OCI-LY7 (cell line): ENCODE results near the gene TPM1. TPM values are rescaled to one million over a fixed set of nuclear protein-coding genes. Genes with fewer than 3 reads are reported as not detected.

Source experiments
- BruUV-seq: library from RNA; stranded (reverse); fragments of 400-500 nt; replicated peaks from 2 replicates; lab custom pipeline; 2021; lab: Mats Ljungman, UMichigan
- CTCF ChIA-PET: fragments of 300-600 bp; sonication (Branson Sonifier 250); formaldehyde crosslinking; loops from one replicate; lab custom pipeline; 2022; ENCODE audit warnings: antibody characterized with exemption; ENCODE audit not compliant: unreplicated experiment; lab: Charles Lee
- POLR2A ChIA-PET: fragments of 300-600 bp; sonication (Branson Sonifier 250); formaldehyde crosslinking; loops from one replicate; lab custom pipeline; 2022; ENCODE audit warnings: antibody characterized with exemption; lab: Charles Lee
- DNase-seq: peaks from one replicate; pipeline ENCODE4 v3.0.0-alpha.2; 2015; ENCODE audit warnings: low spot score
- H2AFZ ChIP-seq: fragments of 200-600 bp; sonication (generic), shearing (Covaris generic); 2 replicates; pipeline ENCODE4 v1.6.1; 2014; ENCODE audit warnings: mild to moderate bottlenecking, antibody characterized with exemption, low read length, moderate library complexity
- H3K27ac ChIP-seq: fragments of 200-600 bp; sonication (generic); 2 replicates; pipeline ENCODE4 v1.5.1; 2014; ENCODE audit warnings: mixed run types, low read depth, mild to moderate bottlenecking, moderate library complexity, low read length, inconsistent platforms; ENCODE audit not compliant: poor library complexity, severe bottlenecking
- H3K36me3 ChIP-seq: fragments of 200-600 bp; sonication (generic); 2 replicates; pipeline ENCODE4 v1.6.1; 2014; ENCODE audit warnings: mild to moderate bottlenecking, antibody characterized with exemption, low read length, moderate library complexity, mixed read lengths; ENCODE audit not compliant: insufficient read depth
- H3K4me1 ChIP-seq: fragments of 200-600 bp; sonication (generic); 2 replicates; pipeline ENCODE4 v1.5.1; 2014; ENCODE audit warnings: mild to moderate bottlenecking, low read length; ENCODE audit not compliant: insufficient read depth, poor library complexity, severe bottlenecking
- H3K4me2 ChIP-seq: fragments of 200-600 bp; sonication (generic); 2 replicates; pipeline ENCODE4 v1.6.1; 2014; ENCODE audit warnings: mild to moderate bottlenecking, low read length
- H3K4me3 ChIP-seq: fragments of 200-600 bp; sonication (generic); 2 replicates; pipeline ENCODE4 v1.5.1; 2014; ENCODE audit warnings: mild to moderate bottlenecking, low read depth, low read length; ENCODE audit not compliant: poor library complexity, severe bottlenecking
- H3K79me2 ChIP-seq: fragments of 200-600 bp; sonication (generic); 2 replicates; pipeline ENCODE4 v1.6.1; 2016; ENCODE audit warnings: low read depth, mild to moderate bottlenecking, low read length, moderate library complexity, mixed read lengths; ENCODE audit not compliant: insufficient read depth
- H3K9me2 ChIP-seq: fragments of 200-600 bp; sonication (generic); 2 replicates; pipeline ENCODE4 v1.6.1; 2016; ENCODE audit warnings: mild to moderate bottlenecking, low read length, mixed read lengths; ENCODE audit not compliant: insufficient read depth
- H3K9me3 ChIP-seq: fragments of 200-600 bp; sonication (generic); 2 replicates; pipeline ENCODE4 v1.6.1; 2014; ENCODE audit warnings: mild to moderate bottlenecking, mixed run types, low read length, mixed read lengths
- H4K20me1 ChIP-seq: fragments of 200-600 bp; sonication (generic); 2 replicates; pipeline ENCODE4 v1.6.1; 2014; ENCODE audit warnings: mild to moderate bottlenecking, antibody characterized with exemption, low read length, moderate library complexity, mixed read lengths; ENCODE audit not compliant: insufficient read depth
- EZH2phosphoT487 ChIP-seq: fragments of 200-600 bp; sonication (generic); IDR thresholded peaks from 2 replicates; pipeline ENCODE4 v1.6.1; 2018; ENCODE audit warnings: low read depth, borderline replicate concordance, mild to moderate bottlenecking, mixed run types, antibody characterized with exemption, low read length, moderate library complexity, mixed read lengths
- intact Hi-C: fragments of 100-400 bp; cut with micrococcal nuclease; formaldehyde crosslinking; loops from one replicate; pipeline ENCODE4 v1.10.0; 2022; ENCODE audit not compliant: unreplicated experiment
- total RNA-seq, 2 experiments: library from RNA; depleted of rRNA in 1 of 2; stranded (reverse); fragments of >200 nt in 1 of 2; shearing (Covaris generic) in 1 of 2; gene quantifications; 2 replicates each; pipeline ENCODE4 v1.2.3, GENCODE V29; 2014 to 2022
- TF ChIP-seq, protein P1 (sequence below): fragments of 200-600 bp; sonication (generic); conservative IDR thresholded peaks from 2 replicates; pipeline ENCODE4 v1.5.1; 2014; ENCODE audit warnings: mild to moderate bottlenecking, antibody characterized with exemption, low read length, moderate library complexity, mixed read lengths

Gene TPM1
- total RNA-seq, 2 experiments from 2014 or later: 19.3 to 19.9 TPM

DNA sequence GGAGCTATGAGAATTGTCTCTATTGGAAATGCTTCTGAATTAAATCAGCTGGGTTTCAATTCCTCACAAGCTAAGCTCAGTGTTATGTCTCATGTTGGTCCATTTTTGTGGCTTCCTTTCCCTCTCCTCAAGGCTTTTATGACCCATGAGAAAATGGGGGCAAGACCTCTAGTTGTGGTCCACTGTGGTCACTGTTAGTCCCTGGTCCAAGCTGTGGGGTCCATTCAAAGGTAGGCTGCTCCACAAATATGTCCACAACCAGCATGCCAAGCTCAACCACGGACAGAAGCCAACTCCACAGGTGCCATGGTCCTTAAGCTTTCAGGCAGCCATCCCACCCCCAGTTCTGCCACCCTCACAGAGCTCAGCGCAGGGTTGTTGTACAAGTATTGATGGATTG, 14.9 kb upstream of the TPM1 start:
- TF ChIP-seq, protein P1, sequence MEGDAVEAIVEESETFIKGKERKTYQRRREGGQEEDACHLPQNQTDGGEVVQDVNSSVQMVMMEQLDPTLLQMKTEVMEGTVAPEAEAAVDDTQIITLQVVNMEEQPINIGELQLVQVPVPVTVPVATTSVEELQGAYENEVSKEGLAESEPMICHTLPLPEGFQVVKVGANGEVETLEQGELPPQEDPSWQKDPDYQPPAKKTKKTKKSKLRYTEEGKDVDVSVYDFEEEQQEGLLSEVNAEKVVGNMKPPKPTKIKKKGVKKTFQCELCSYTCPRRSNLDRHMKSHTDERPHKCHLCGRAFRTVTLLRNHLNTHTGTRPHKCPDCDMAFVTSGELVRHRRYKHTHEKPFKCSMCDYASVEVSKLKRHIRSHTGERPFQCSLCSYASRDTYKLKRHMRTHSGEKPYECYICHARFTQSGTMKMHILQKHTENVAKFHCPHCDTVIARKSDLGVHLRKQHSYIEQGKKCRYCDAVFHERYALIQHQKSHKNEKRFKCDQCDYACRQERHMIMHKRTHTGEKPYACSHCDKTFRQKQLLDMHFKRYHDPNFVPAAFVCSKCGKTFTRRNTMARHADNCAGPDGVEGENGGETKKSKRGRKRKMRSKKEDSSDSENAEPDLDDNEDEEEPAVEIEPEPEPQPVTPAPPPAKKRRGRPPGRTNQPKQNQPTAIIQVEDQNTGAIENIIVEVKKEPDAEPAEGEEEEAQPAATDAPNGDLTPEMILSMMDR: no peak
- no peak for TF ChIP-seq EZH2phosphoT487
- ChIA-PET CTCF (no interaction called here), POLR2A (no interaction called here)
- BruUV-seq: no TSS peak
- intact Hi-C loops: no loop called here
- no peak for DNase-seq
- no peaks in the 10 kb centered on the region for H3K9me3 ChIP-seq
- no peak overlapping the region for H3K27ac ChIP-seq
- no peaks in the 10 kb centered on the region for H4K20me1 ChIP-seq
- H2AFZ ChIP-seq: no peak overlapping the region
- H3K9me2 ChIP-seq: no peaks in the 10 kb centered on the region
- no peaks in the 10 kb centered on the region for H3K36me3 ChIP-seq
- no peak overlapping the region for H3K4me2 ChIP-seq
- H3K79me2 ChIP-seq: no peaks in the 10 kb centered on the region
- no peak overlapping the region for H3K4me3 ChIP-seq
- H3K4me1 ChIP-seq: no peaks in the 10 kb centered on the region

DNA sequence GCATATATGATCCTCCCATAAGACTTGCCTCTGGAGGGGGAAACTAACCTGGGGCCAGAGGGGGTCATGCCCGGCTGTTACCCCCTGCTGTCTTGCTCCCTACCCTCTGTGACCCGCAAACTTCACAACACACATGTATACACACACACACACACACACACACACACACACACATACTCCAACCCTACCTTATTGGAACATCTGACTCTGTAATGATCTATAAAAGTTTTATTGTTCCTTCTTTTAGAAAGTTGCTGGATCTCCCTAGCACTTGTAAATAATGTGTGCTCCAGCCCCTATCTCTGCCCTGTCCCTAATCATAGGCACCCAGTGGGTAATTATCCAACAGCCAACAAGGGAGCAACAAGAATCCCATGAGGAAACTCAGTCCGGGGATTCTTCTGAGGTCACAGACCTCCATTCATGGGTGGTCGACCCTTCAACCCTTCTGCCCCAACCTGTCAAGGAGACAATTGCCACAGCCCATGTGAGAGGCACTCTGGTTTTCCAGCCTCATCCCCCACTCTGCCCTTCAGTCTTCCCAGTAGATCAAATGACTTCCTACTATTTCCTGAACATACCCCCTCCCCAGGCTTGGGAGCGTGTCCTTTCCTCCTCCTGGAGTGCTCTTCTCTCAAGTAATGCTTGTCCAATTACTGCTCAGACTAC, 14.0 kb upstream of the TPM1 start:
- no peak overlapping the region for H3K4me2 ChIP-seq
- TF ChIP-seq, protein P1: no peak
- TF ChIP-seq EZH2phosphoT487: no peak
- DNase-seq: no peak
- no peaks in the 10 kb centered on the region for H3K9me2 ChIP-seq
- H3K4me3 ChIP-seq: no peak overlapping the region
- H4K20me1 ChIP-seq: no peaks in the 10 kb centered on the region
- H3K36me3 ChIP-seq: no peaks in the 10 kb centered on the region
- no peak overlapping the region for H2AFZ ChIP-seq
- intact Hi-C loops: no loop called here
- CTCF ChIA-PET: no interaction called here
- BruUV-seq: no TSS peak
- H3K9me3 ChIP-seq: no peaks in the 10 kb centered on the region
- no peaks in the 10 kb centered on the region for H3K4me1 ChIP-seq
- H3K79me2 ChIP-seq: no peaks in the 10 kb centered on the region
- POLR2A ChIA-PET: interaction anchor here (0.6 kb wide), 1 partner anchor 9 kb away, joined by 3 read pairs; no protein-coding TSS in a partner anchor
- H3K27ac ChIP-seq: no peak overlapping the region

DNA sequence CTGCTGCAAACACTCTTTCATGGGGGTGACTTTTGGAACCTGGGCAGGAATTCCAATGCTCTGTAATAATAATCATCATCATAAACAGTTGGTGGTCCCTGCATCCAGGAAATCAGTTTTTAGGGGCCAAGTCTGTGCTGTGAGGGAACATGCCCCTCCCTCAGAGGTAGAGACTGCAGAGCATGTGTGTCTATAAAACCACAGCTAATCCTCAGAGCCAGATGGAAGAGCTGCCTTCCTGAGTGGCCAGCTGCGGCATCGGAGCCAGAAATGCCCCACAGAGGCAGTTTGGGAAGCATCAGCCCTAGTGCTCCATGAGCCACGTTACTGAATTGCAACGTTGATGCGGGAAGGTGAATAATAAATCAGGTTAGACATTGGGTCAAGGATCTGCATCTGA, 12.9 kb upstream of the TPM1 start:
- no peak for TF ChIP-seq EZH2phosphoT487
- TF ChIP-seq, protein P1: no peak
- no peak overlapping the region for H2AFZ ChIP-seq
- no peaks in the 10 kb centered on the region for H3K4me1 ChIP-seq
- no TSS peak for BruUV-seq
- ChIA-PET POLR2A (interaction anchor here (0.6 kb wide), 1 partner anchor 8 kb away, joined by 3 read pairs; no protein-coding TSS in a partner anchor), CTCF (no interaction called here)
- no peak overlapping the region for H3K4me2 ChIP-seq
- no peaks in the 10 kb centered on the region for H3K9me2 ChIP-seq
- no peak overlapping the region for H3K27ac ChIP-seq
- DNase-seq: no peak
- intact Hi-C loops: no loop called here
- H3K79me2 ChIP-seq: no peaks in the 10 kb centered on the region
- no peaks in the 10 kb centered on the region for H3K9me3 ChIP-seq
- no peaks in the 10 kb centered on the region for H3K36me3 ChIP-seq
- H3K4me3 ChIP-seq: no peak overlapping the region
- H4K20me1 ChIP-seq: no peaks in the 10 kb centered on the region
